Measurements from ENCODE around the gene NANOS2. TPM values are rescaled to one million over a fixed set of nuclear protein-coding genes. Genes with fewer than 3 reads are reported as not detected.

The NANOS2 gene
- total RNA-seq, 4 donors from 2014 or later: not detected

GRCh38 chr19:45953676-45954075 is 39.1 kb upstream of the NANOS2 start:
- H3K27me3 ChIP-seq: peaks cover 53% of the 10 kb centered on the region
- intact Hi-C loops (cut with DNase I; ENCODE audit: low total_unique reads): no loop called here
- WGBS, 2 donors (ENCODE audit: low coverage in 1 of 2): 94% methylated on average over 8 of the region's 8 CpGs; no CpG with 5 or more reads in 1 of the 2 donors
- H3K4me3 ChIP-seq: no peak overlapping the region
- peaks cover 0 to 7% (median 0%) of the 10 kb centered on the region in 4 donors for H3K4me1 ChIP-seq
- H3K9me3 ChIP-seq: no peaks in the 10 kb centered on the region
- in situ Hi-C loops (cut with MboI; ENCODE audit: low pct_ligation_motif_present in 1 of 4, low pct_unique_long_range_greater_than_20kb in 1 of 4, low sequenced_read_pairs in 3 of 4): no loop called here
- DNase-seq: no peak
- TF ChIP-seq EP300 (IDR thresholded peaks at IDR 0.05; ENCODE audit: low read depth): no peak
- H3K27ac ChIP-seq: no peak overlapping the region
- H3K36me3 ChIP-seq: no peaks in the 10 kb centered on the region

- Histone ChIP-seq H3K36me3 (no peaks in the 10 kb centered on the region), H3K9me3 (no peaks in the 10 kb centered on the region), H3K4me3 (peak overlapping the region in 1 of 4 donors; percentile 15), H3K27me3 (peaks cover 50% of the 10 kb centered on the region), H3K27ac (no peak overlapping the region), H3K4me1 (peaks cover 0 to 7% (median 0%) of the 10 kb centered on the region in 4 donors)
- TF ChIP-seq CTCF (IDR thresholded peaks at IDR 0.05) (no peak), POLR2AphosphoS5 (IDR thresholded peaks at IDR 0.05) (no peak), EP300 (IDR thresholded peaks at IDR 0.05; ENCODE audit: low read depth) (no peak)
- peak; percentile 24 for DNase-seq
- intact Hi-C loops (cut with DNase I; ENCODE audit: low total_unique reads) (no loop called here), in situ Hi-C loops (cut with MboI; ENCODE audit: low pct_ligation_motif_present in 1 of 4, low pct_unique_long_range_greater_than_20kb in 1 of 4, low sequenced_read_pairs in 3 of 4) (no loop called here)
- WGBS, 2 donors (ENCODE audit: low coverage in 1 of 2): 16% methylated on average over 40 of the region's 43 CpGs; no CpG with 5 or more reads in 1 of the 2 donors
Observed at GRCh38 chr19:45952686-45953505, 38.3 kb upstream of the NANOS2 start.

GRCh38 chr19:45952341-45952685 is 37.7 kb upstream of the NANOS2 start:
- Histone ChIP-seq H3K36me3 (no peaks in the 10 kb centered on the region), H3K4me3 (no peak overlapping the region), H3K4me1 (peaks cover 0 to 7% (median 0%) of the 10 kb centered on the region in 4 donors), H3K27ac (no peak overlapping the region), H3K27me3 (peaks cover 46% of the 10 kb centered on the region), H3K9me3 (no peaks in the 10 kb centered on the region)
- TF ChIP-seq POLR2A (IDR thresholded peaks at IDR 0.05) (no peak), CTCF (IDR thresholded peaks at IDR 0.05) (no peak), POLR2AphosphoS5 (IDR thresholded peaks at IDR 0.05) (no peak), EP300 (IDR thresholded peaks at IDR 0.05; ENCODE audit: low read depth) (no peak)
- DNase-seq: no peak
- intact Hi-C loops (cut with DNase I; ENCODE audit: low total_unique reads) (no loop called here), in situ Hi-C loops (cut with MboI; ENCODE audit: low pct_ligation_motif_present in 1 of 4, low pct_unique_long_range_greater_than_20kb in 1 of 4, low sequenced_read_pairs in 3 of 4) (no loop called here)
- 45 to 73% methylated on average over 2 to 8 of the region's 8 CpGs for WGBS, 2 donors (ENCODE audit: low coverage in 1 of 2)

GRCh38 chr19:45947926-45948325 is 33.3 kb upstream of the NANOS2 start:
- DNase-seq: no peak
- in situ Hi-C loops (cut with MboI; ENCODE audit: low pct_ligation_motif_present in 1 of 4, low pct_unique_long_range_greater_than_20kb in 1 of 4, low sequenced_read_pairs in 3 of 4): no loop called here
- Histone ChIP-seq H3K36me3 (no peaks in the 10 kb centered on the region), H3K27ac (no peak overlapping the region), H3K4me1 (peaks cover 0 to 5% (median 0%) of the 10 kb centered on the region in 4 donors), H3K4me3 (no peak overlapping the region), H3K9me3 (no peaks in the 10 kb centered on the region), H3K27me3 (peaks cover 32% of the 10 kb centered on the region)
- no peak for TF ChIP-seq CTCF (IDR thresholded peaks at IDR 0.05)
- no peak for TF ChIP-seq EP300 (IDR thresholded peaks at IDR 0.05; ENCODE audit: low read depth)
- no peak for TF ChIP-seq POLR2A (IDR thresholded peaks at IDR 0.05)
- no peak for TF ChIP-seq POLR2AphosphoS5 (IDR thresholded peaks at IDR 0.05)
- intact Hi-C loops (cut with DNase I; ENCODE audit: low total_unique reads): no loop called here
- WGBS, 2 donors (ENCODE audit: low coverage in 1 of 2): 89% methylated on average over 1 of the region's 1 CpG; no CpG with 5 or more reads in 1 of the 2 donors

All from transverse colon (tissue), 4 donors.